SU-DHL-6 (cell line): ENCODE measurements around the gene TRAPPC2L.

Experiments
- H2AFZ ChIP-seq: fragments of 200-600 bp; sonication (generic); 2 replicates; pipeline ENCODE4 v1.6.1; 2014; ENCODE audit warnings: low read depth, mild to moderate bottlenecking, moderate library complexity, mixed read lengths, antibody characterized with exemption, low read length; ENCODE audit not compliant: severe bottlenecking
- H3F3A ChIP-seq: fragments of 200-600 bp; shearing (Covaris generic); 2 replicates; pipeline ENCODE4 v1.6.0; 2016; ENCODE audit warnings: antibody characterized with exemption, mild to moderate bottlenecking; ENCODE audit not compliant: insufficient read depth
- H3K27ac ChIP-seq: fragments of 200-600 bp; sonication (generic); 2 replicates; pipeline ENCODE4 v1.5.1; 2016; ENCODE audit warnings: low read depth, mild to moderate bottlenecking, low read length, moderate library complexity, mixed read lengths
- H3K27me3 ChIP-seq: fragments of 200-600 bp; sonication (generic), shearing (Covaris generic); 2 replicates; pipeline ENCODE4 v1.6.0; 2014; ENCODE audit warnings: mild to moderate bottlenecking, low read length
- H3K36me3 ChIP-seq: fragments of 200-600 bp; sonication (generic); 2 replicates; pipeline ENCODE4 v1.6.1; 2014; ENCODE audit warnings: mild to moderate bottlenecking, low read length, mixed read lengths
- H3K4me2 ChIP-seq: fragments of 300-600, 200-600 bp; shearing (Covaris generic), sonication (generic); 2 replicates; pipeline ENCODE4 v1.6.0; 2014; ENCODE audit warnings: low read length, low read depth, mild to moderate bottlenecking; ENCODE audit not compliant: poor library complexity, severe bottlenecking
- H3K4me3 ChIP-seq: fragments of 200-600 bp; sonication (generic); 2 replicates; pipeline ENCODE4 v1.5.1; 2014; ENCODE audit warnings: antibody characterized with exemption, low read length, mild to moderate bottlenecking, mixed read lengths; ENCODE audit not compliant: insufficient read depth, poor library complexity, severe bottlenecking
- H3K79me2 ChIP-seq: fragments of 200-600 bp; sonication (generic); 2 replicates; pipeline ENCODE4 v1.6.1; 2014; ENCODE audit warnings: mild to moderate bottlenecking, low read length, moderate library complexity; ENCODE audit not compliant: insufficient read depth
- H3K9ac ChIP-seq: fragments of 200-600 bp; sonication (generic); 2 replicates; pipeline ENCODE4 v1.7.0; 2014; ENCODE audit warnings: mild to moderate bottlenecking, low read length
- H3K9me2 ChIP-seq: fragments of 200-600 bp; sonication (generic); replicated peaks from 2 replicates; pipeline ENCODE4 v1.6.1; 2014; ENCODE audit warnings: low read length; ENCODE audit not compliant: insufficient read depth
- H3K9me3 ChIP-seq: fragments of 200-600 bp; sonication (generic); 2 replicates; pipeline ENCODE4 v1.6.1; 2014; ENCODE audit warnings: low read length, mixed read lengths; ENCODE audit not compliant: insufficient read depth
- H4K20me1 ChIP-seq: fragments of 200-600 bp; sonication (generic); 2 replicates; pipeline ENCODE4 v1.6.1; 2014; ENCODE audit warnings: low read depth, mild to moderate bottlenecking, antibody characterized with exemption, low read length, moderate library complexity, mixed read lengths
- EZH2phosphoT487 ChIP-seq: fragments of 200-600 bp; sonication (generic), shearing (Covaris generic); conservative IDR thresholded peaks from 2 replicates; pipeline ENCODE4 v1.6.1; 2018; ENCODE audit warnings: mild to moderate bottlenecking, antibody characterized with exemption, low read length, moderate library complexity, mixed read lengths
- TF ChIP-seq, protein P1 (sequence below): fragments of 200-600 bp; sonication (generic); IDR thresholded peaks from one replicate; pipeline ENCODE4 v1.5.1; 2017; ENCODE audit warnings: antibody characterized with exemption, mild to moderate bottlenecking, low read length, moderate library complexity; ENCODE audit not compliant: insufficient read depth, poor library complexity, severe bottlenecking

Gene TRAPPC2L

DNA sequence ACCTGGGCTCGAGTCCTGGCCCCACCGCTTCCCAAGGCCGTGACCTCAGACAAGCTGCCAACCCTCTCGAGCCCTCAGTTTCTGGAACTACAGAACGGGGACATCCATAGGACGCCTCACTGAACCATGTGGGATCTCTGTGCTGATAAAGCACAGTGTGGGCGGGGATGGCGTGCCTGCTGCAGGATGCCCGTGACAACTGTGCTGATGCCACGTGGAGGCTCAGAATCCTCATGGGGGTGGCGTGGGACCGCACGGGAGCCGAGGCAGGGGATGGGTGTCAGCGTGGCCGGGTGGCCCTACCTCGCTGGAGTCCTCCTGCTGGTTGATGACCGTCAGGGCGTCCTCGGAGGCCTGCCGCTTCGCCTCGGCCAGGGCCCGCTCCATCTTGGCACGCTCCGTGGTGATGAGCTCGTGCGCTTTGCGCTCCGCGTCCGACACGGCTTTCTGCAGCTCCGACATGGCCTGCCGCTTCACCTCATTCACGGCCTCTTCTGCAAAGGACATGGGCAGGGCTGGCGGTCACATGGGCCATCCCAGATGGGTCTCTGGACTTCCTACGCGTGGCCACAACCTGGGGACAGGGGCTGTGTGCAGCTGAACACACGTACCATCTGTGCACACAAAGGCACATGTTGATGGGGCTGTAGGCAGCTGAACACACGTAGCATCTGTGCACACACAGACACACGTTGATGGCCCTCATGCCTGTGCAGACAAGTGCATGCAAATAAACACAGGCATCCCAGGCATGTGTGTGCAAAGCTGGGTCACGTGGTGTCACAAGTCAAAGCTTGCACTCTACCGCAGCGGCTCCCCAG, 22.2 kb downstream of the TRAPPC2L start:
- Histone ChIP-seq H3K4me2 (no peak overlapping the region), H3K27me3 (no peaks in the 10 kb centered on the region), H3K4me3 (no peak overlapping the region), H3K79me2 (no peaks in the 10 kb centered on the region), H3F3A (peaks cover 14% of the 10 kb centered on the region), H3K36me3 (no peaks in the 10 kb centered on the region), H3K27ac (no peak overlapping the region), H3K9me2 (no peaks in the 10 kb centered on the region), H3K9ac (no peak overlapping the region), H2AFZ (no peak overlapping the region), H4K20me1 (no peaks in the 10 kb centered on the region), H3K9me3 (no peaks in the 10 kb centered on the region)
- TF ChIP-seq, protein P1, sequence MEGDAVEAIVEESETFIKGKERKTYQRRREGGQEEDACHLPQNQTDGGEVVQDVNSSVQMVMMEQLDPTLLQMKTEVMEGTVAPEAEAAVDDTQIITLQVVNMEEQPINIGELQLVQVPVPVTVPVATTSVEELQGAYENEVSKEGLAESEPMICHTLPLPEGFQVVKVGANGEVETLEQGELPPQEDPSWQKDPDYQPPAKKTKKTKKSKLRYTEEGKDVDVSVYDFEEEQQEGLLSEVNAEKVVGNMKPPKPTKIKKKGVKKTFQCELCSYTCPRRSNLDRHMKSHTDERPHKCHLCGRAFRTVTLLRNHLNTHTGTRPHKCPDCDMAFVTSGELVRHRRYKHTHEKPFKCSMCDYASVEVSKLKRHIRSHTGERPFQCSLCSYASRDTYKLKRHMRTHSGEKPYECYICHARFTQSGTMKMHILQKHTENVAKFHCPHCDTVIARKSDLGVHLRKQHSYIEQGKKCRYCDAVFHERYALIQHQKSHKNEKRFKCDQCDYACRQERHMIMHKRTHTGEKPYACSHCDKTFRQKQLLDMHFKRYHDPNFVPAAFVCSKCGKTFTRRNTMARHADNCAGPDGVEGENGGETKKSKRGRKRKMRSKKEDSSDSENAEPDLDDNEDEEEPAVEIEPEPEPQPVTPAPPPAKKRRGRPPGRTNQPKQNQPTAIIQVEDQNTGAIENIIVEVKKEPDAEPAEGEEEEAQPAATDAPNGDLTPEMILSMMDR = no peak
- TF ChIP-seq EZH2phosphoT487 = no peak

DNA sequence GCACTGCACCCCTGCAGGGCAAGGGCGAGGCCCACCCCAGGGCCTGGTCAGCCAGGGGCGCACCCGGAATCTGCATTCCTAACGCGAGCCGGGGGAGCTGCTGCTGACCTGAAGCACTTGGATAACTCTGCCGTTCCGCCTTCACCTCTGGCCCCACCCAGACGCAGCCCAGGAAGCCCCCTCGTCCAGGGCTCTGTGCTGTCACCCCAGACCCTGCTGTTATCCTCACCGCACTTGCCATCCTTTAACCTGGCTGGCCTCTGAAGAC, 22.8 kb downstream of the TRAPPC2L start:
- Histone ChIP-seq H2AFZ (no peak overlapping the region), H3K9me2 (no peaks in the 10 kb centered on the region), H3K9ac (no peak overlapping the region), H3K36me3 (peaks cover 3% of the 10 kb centered on the region; the same call in 1 of the 2 replicates), H3K9me3 (no peaks in the 10 kb centered on the region), H3K27ac (no peak overlapping the region), H3K79me2 (no peaks in the 10 kb centered on the region), H3K4me3 (no peak overlapping the region), H3K27me3 (no peaks in the 10 kb centered on the region), H3K4me2 (no peak overlapping the region), H3F3A (peaks cover 10% of the 10 kb centered on the region), H4K20me1 (no peaks in the 10 kb centered on the region)
- TF ChIP-seq, protein P1 = no peak
- TF ChIP-seq EZH2phosphoT487 = no peak

GRCh38 chr16:88880226-88881006, 23.5 kb downstream of the TRAPPC2L start:
- Histone ChIP-seq H3K27ac (no peak overlapping the region), H3K9me3 (no peaks in the 10 kb centered on the region), H3K36me3 (peaks cover 3% of the 10 kb centered on the region; the same call in 1 of the 2 replicates)

More at GRCh38 chr16:88880226-88881006, 23.5 kb downstream of the TRAPPC2L start:
- Histone ChIP-seq H3K79me2 (no peaks in the 10 kb centered on the region), H3K27me3 (no peaks in the 10 kb centered on the region), H3F3A (peaks cover 10% of the 10 kb centered on the region), H3K4me3 (no peak overlapping the region), H3K9me2 (no peaks in the 10 kb centered on the region), H3K4me2 (no peak overlapping the region), H3K9ac (no peak overlapping the region), H2AFZ (no peak overlapping the region), H4K20me1 (no peaks in the 10 kb centered on the region)
- TF ChIP-seq, protein P1 = no peak
- TF ChIP-seq EZH2phosphoT487 = no peak
